HG02571 (cell line): ENCODE measurements around the gene SLC38A1.
"Not testable (repeated sequence)": the region's sequence is repeated elsewhere in the genome, so short reads cannot be mapped to it uniquely, and the experiment has no call there.

Experiments
- ATAC-seq: cut with Tn5 transposase; IDR thresholded peaks from one replicate; pipeline ENCODE4 v1.9.1; 2021; ENCODE audit warnings: mild to moderate bottlenecking, moderate library complexity; ENCODE audit not compliant: unreplicated experiment

SLC38A1 gene

DNA sequence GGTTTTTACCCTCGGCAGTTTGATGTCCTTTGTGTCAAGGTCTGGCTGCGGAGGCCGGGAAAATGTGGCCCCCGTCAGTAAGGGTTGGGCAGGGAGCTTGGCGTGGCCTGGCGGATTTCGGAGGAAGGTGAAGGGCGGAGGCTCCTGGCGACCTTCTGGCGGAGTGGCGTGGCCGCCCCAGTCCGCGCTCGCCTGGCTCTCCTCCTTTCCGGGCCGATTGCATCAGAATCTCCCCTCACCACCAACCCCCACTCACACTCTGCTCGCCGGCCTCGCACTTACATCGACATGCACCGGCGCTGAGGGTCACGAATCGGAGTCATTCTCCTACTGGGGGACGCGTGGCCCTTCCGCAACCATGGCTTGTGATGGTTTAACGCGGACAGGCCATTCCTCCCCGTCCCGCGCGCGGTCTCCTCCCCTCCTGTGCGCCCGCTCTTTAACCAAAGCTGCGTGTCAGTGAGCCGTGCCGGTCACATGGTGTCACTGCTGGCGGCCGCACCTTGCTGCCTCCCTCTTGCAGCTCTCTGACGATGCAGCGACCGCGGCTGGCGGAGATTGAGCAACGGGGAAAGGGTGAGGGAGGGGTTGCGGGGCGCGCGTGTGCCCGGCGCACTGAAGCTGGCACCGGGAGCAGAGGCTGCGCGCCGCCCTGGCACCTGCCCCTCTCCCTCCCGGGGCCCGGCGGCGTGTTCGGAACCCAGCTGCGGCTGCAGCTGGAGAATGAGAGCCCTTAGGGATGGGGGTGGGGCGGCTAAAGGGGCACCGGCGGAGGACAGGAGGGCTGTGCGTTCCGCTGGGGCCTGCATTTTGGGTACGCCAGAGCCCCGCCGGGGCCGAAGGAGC lies at the start of gene SLC38A1:
Gene SLC38A1 (minus strand): TSS at position 461 of the 846 bp plus-strand sequence. CDS start 29,243 bp downstream, outside the sequence.
- ATAC-seq: peak; percentile 71

DNA sequence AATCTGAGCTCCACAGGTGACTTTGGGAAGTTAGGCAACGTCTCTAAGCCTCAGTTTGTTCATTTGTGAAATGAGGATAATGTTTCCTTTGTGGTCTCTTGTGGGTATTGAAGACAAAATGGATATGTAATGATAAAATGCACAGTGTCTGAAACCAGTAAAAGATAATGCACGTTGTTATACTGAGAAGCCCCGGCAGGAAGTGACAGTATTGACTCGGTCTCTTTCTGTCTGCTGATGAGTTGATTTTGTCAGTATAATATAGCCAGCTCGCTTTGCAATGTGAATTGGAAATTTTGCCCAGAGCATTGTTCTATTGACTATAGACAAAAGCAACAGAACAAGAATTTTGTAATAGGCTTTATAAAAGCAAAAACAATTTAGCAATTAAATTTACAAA lies 49.2 kb upstream of the SLC38A1 start:
- ATAC-seq: no peak

DNA sequence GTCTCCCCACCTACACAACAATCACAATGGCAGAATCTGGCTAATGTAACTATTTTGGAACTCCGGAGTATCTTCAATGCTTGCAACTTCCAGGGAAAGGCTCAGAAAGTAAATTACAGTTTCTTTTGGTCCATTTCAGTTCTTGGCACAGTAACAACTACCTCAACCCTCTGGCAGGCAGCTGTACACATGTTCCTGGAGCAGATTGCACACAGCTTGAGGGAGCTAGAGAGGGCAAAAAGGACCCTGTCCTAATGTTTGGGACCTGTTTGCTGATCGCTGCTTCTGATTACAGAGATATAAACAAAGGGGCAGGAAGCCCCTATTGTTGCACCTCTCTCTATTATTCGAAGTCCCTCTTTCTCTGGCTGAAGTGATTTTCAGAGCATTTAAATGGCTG lies 35.2 kb upstream of the SLC38A1 start:
- ATAC-seq: no peak

DNA sequence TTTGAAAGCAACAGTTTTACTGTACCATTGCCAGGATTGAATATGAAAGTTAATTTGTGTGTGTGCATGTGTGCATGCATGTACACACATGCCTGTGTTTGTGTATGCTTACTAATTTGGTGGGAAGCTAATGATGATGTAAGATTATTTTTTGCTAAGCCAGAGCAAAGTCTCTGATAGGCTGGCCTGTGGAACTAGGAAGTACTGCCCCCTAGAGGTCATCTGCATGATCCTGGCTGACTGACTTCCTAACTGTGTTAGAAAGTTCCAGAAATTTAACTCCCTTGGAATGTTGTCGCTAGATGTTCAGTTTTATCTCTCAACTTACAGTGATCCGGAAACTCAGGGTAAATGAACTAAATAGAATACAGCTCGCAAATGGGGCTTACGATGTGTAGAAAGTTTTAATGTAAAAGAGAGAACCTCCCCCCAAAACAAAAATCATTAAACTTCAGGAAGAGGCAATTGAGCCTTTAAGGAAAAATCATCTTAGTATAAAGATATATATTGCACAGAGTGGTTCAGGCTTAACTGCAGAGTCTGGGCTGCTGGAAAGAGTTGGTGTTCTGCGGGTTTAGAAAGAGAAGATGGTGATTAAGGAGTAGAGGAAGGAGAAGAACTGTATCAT lies 34.3 kb upstream of the SLC38A1 start:
- ATAC-seq: no peak

DNA sequence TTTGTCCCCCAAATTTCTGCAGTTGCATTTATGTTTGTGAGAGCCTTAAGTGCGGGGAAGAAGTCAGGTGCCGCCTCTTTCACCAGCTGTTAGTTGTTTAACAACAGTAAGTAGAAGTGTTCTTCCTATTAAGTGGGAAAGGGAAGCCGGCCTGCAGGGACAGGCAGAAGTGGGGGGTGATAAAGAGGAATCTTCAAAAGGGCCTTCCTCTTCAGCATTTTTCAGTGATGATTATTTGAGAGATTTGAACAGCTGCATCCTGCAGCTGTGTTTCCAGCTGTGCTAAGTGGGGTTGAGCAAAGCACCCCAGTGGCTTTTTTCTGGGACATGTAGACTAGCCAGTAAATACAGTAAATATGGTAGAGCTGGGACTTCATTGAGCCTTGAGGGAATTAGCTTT lies 32.1 kb upstream of the SLC38A1 start:
- ATAC-seq: no peak

DNA sequence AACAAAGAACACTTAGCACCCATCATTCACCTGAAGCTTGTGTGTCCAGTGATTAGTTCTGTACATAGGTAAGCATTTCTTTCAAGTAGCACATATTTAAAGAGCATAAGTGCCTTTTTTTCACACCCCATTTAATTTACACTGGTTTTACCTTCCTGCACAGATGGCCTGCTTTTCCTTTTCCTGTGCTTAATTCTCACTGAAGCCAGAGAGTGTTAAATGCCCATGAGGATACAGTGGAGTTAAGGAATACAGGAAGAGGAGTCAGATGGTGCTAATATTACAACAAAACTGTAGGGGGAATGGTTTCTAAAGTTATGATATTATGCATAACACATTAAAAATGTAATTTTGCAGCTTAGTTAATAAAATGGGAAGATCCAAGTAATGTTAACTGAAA lies 31.0 kb upstream of the SLC38A1 start:
- ATAC-seq: no peak

DNA sequence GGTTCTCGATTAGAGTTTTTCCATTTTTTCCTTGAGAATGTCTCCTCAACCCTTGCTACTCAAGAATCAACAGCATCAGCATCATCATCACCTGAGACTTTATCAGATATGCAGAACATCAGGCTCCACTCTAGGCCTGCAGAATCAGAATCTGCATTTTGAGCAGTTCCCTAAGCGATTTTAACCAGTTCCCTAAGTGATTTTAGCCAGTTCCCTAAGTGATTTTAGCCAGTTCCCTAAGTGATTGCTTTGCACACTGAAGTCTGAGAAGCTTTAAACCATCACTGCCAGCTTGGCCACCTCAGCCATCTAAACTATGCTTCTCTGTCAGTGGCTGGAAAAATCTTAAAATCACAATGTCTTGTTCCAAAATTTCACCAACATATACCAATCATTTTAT lies 29.4 kb upstream of the SLC38A1 start:
- no peak for ATAC-seq

DNA sequence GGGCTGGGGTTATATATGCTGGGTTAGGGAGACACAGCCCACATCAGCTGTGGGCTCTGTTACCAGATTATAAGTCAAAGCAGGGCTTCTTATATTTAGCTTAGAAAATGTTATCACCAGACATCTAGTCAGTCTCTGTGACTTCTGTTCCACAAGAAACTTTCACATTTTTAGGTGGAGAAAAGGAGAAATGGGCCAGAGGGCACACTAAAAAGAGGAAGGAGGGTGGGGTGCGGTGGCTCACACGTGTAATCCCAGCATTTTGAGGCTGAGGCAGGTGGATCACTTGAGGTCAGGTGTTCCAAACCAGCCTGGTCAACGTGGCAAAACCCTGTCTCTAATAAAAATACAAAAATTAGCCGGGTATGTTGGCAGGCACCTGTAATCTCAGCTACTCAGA lies 28.0 kb upstream of the SLC38A1 start:
- no peak for ATAC-seq

DNA sequence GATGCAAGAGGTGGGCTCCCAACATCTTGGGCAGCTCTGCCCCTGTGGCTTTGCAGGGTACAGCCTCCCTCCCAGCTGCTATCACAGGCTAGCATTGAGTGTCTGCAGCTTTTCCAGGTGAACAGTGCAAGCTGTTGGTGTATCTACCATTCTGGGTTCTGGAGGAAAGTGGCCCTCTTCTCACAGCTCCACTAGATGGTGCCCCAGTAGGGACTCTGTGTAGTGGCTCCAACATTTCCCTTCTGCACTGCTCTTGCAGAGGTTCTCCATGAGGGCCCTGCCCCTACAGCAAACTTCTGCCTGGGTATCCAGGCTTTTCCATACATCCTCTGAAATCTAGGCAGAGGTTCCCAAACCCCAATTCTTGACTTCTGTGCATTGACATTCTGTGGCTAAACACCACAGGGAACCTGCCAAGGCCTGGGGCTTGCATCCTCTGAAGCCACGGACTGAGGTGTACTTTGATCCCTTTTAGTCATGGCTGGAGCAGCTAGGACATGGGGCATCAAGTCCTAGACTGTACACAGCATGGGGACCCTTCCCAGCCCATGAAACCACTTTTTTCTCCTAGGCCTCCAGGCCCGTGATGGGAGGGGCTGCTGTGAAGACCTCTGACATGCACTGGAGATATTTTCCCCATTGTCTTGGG lies 24.0 kb upstream of the SLC38A1 start:
- no peak for ATAC-seq

DNA sequence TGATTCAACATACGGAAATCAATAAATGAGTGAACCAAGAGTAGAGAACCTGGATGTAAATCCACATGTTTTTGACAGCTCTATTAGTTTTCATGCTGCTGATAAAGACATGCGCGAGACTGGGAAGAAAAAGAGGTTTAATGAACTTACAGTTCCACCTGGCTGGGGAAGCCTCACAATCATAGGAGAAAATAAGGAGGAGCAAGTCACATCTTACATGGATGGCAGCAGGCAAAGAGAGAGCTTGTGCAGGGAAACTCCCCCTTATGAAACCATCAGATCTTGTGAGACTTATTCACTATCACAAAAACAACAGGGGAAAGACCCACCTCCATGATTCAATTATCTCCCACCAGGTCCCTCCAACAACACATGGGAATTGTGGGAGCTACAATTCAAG lies 23.1 kb upstream of the SLC38A1 start:
- ATAC-seq: not testable (repeated sequence)

DNA sequence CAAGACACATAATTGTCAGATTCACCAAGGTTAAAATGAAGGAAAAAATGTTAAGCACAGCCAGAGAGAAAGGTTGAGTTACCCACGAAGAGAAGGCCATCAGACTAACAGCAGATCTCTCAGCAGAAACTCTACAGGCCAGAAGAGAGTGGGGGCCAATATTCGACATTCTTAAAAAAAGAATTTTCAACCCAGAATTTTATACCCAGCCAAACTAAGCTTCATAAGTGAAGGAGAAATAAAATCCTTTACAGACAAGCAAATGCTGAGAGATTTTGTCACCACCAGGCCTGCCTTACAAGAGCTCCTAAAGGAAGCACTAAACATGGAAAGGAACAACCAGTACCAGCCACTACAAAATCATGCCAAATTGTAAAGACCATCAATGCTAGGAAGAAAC lies 16.3 kb upstream of the SLC38A1 start:
- ATAC-seq: not testable (repeated sequence)

DNA sequence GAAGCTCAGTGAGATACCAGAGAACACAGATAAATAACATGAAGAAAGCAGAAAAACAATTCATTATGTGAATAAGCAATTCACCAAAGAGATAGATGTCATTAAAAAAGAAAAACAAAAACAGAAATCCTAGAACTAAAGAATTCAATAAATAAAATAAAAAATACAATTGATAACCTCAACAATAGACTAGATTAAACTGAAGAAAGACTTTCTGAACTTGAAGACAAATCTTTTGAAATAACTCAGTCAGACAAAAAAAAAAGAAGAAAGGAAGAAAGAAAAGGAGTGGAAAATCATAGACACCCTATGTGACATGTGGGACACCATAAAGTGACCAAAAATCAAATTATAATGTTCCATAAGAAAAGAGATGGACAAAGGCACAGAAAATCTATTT lies 14.0 kb upstream of the SLC38A1 start:
- no peak for ATAC-seq

DNA sequence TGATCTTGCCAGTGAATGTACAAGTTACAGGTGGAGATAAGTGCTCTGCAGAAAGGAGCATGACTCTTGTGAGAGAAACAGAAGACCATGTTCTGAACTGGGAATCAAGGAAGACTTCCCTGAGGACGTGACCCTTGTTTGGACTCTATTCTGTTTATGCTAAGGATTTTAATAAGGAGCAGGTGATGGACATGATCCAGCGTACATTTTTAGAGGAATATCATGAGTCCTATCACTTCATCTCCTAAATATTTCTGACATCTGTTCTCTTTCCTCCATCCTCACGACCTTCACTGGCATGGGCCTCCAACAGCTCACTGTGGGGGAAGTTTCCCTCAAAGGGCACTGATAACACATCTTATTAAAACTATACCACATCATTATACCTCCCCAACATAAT lies 7.9 kb upstream of the SLC38A1 start:
- no peak for ATAC-seq

DNA sequence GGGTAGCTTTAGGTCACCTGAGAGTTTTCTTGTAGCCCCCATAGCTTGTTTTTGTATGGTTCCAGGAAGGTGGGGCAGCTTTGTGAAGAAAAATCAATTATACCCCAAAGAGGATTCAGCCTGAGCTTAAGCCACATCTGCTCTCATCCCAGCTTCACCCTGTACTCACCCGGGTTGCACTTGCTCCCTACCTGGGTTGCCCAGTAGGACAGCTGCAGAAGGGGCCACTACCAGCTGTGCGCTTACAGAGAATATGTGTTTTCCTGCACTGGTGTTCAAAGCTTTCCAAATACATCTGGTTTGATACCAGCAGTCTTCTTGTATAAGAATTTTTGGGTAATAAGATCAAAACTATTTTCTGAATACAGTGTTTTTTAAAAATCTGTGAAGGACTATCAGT lies 3.0 kb upstream of the SLC38A1 start:
- no peak for ATAC-seq

DNA sequence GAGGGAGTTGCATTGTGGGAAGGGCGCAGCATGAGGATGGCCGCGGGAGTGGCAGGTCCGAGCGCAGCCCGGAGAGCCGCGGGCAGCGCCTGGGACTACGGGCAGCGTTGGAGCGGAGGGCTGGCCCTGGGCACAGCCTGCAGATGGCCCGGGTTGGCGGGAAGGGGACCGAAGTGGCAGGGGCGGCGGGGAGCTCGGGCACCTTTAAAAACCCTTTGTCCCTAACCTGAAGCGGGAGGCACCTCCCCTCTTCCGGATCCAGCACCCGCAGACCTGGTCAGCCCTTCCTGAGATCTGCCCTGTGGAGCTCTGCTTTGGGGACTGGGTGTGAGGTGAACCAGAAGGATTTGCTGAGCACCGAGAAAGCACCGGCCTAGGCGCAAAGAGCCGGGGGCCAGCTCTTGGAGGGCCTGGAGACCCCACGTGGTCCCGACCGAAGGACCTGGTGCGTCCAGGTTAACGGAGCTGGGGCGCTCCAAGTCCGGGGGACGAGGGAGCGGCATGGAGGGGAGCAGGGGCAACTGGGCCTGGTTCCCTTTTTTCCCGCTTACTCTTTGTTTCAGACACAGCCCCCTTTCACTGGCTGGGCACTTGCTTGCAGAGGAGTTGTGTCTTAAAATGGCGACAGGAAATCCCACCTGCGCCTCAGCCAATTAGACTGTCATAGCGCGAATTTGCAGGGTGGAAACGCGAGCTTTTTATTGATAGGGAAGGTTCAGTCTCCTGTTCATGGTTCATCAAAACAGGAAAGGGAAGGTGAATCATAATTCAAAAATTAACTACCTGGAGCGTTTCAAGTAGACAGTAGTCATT lies 792 bp upstream of the SLC38A1 start:
- peak; percentile 4 for ATAC-seq

DNA sequence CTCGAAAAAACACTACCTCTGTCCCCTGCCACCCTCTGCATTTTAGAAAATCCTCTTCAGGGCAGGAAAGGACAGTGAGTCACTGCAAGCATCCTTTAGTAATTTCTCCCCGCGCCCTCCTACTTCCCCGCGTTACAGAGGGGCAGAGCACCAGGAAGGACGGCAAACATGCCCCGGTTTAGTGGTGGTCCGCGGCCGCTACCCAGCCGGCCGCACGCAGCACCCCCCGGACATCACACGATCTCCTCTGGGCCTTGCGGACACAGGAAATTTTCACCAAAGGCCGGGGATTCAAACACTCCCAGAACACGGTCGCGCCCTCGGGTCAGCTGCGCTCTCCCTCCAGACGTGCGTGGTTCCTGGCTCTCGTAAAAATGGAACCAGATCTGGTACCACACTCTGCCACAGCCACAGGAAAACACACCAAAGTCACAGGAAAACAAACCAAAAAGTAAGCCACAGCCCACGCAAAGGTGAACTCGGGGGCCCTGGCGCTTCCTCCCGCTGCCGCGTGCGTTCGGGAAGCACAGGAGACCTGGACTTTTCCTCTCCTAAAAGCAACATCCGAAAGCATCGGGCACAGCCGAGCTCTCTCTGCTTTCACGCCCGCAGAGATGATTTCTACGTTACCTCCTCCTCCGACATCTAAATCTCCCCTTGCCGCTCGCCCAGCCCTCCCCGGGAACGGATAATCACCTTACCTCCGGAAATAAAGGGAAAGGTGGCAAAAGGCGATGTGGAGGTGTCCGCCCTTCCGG lies 839 bp downstream of the SLC38A1 start:
- ATAC-seq: no peak

DNA sequence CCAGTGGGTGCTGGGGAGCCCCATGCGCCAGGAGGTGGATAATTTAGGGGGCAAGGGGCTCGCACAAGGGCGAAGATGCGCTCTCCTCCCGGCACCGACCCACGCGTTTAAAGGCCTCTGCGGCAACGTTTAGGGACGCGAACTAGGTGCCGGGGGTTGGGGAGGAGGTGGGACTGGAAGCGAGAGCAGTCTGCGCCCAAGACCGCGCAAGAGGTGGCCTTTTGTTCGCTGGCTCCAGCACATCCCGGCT lies 1.3 kb downstream of the SLC38A1 start:
- no peak for ATAC-seq

DNA sequence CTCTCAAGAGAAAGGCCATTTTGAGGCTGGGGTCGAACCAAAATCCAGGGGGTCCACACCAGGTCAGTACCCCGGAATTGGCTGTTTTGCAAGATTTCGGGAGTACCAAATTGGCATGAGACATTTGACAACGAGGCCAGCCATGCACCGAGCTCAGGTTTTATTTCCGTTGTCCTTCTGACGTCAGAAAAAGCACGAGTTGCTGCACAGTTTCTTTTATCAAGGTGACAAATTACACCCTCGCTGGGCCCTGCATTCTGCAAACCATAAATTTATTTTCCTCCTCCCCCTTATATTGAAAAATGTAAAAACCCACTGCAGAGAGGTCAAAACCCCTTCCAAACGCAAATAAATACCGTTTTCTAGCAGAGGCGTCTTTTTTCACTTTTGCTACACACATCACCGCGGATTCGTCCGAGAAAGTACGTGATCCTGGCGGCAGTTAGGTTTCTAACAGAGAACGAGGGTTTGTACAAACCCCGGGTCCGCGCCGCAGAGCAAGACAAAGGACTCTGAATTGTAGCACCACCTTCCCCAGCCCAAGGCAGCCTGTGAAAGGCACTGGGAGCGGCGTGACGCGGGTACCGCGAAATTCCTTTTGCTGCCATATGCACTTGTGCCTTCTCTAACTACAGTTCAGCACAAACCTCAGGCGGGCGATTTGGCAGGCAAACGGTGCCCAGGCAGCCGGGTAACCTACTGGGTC lies 1.8 kb downstream of the SLC38A1 start:
- no peak for ATAC-seq

DNA sequence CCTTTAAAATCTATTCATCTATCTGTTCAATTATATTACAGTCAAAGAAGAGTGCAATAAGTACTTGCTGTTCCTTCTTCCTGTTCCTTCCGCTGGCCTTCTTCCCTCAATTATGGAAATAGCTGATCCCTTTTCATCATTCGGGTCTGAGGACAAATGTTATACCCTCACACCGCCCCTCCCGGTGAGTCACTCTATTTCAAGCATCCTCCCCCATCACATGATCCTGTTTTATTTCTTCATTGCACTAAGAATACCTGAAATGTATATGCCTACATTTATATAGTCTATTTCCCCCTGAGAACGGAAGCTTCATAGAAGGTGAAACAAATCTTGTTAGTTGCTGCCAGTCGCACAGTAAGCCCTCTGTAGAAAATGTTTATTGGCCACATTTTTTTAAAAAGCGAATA lies 2.5 kb downstream of the SLC38A1 start:
- no peak for ATAC-seq

DNA sequence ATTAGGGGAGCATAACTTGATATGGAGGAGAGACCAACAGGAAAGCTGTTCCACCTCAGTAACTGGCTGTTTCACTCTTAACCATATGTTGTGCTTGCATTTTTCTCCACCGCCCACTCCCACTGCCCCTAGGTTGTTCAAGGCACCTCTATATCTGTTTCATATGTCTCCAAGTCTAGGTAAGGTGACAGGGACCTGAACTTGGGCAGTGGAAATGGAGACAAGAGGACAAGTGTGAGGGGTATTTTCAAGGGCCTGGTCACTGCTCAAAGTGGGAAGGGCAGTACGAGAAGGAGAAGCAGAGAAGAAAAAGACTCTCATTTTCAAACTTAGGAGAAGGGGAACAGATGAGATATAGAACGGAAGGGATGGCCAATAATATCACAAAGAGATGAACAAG lies 3.1 kb downstream of the SLC38A1 start:
- no peak for ATAC-seq
